ENCODE measurements around the gene RAET1G.
"Not testable (repeated sequence)": the region's sequence is repeated elsewhere in the genome, so short reads cannot be mapped to it uniquely, and the experiment has no call there.

RAET1G gene

DNA sequence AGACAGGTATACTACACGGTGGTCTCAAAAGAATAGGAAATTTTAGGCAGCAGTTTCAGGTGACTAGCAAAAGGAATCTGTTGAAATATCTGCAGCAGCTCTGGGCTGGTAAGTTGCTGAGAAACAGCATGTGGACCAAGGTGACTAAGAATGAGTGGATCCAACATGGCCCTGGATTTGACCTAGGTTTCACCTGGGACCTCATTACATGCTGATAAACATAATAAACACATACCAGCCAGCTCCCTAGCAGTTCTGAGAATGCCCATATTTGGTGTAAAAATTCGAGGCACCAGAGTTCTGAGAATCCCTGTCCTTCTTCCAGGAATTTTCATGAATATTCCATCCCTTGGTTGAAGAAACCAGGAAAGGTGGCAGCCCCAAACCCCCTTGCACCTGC is 30.5 kb upstream of the RAET1G start:
- DNase-seq = not testable (repeated sequence)

DNA sequence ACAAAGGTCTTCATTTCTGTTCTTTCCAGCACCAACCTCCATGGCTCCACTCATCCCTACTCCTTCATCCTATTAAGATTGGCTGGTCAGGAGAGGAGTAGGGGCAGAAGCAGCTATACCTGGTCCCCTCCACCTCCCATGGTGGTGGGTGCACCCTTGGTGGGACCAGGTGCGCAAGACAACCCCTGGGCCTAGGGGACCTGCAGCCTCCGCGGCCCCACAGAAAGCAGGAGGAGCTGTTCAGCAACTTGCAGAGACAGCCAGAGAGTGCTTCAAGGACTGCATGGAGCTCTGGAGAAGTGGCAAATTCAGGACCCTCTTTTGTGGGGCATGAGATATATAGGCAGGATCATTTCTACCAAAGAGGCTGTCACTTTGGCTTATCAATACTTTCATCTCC is 28.7 kb upstream of the RAET1G start:
- DNase-seq = no peak

DNA sequence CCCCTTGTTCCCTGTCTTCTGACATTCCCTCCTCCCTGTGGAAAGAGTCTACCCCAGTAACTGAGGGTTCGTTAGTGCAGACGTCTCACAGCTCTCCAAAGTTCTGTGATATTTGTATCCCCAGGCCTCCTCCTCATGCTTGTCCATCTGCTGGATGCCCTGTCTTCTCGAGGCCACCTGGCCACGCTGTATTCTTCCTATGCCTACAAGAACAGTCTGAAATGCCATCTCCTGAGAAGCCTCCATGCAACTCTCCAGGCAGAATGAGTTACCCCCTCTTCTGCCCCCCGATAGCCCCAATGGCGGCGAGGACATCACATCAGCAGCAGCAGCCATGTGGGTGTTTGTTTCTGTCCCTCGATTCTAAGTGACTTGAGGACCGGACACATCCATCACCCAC is 28.2 kb upstream of the RAET1G start:
- no peak for DNase-seq

DNA sequence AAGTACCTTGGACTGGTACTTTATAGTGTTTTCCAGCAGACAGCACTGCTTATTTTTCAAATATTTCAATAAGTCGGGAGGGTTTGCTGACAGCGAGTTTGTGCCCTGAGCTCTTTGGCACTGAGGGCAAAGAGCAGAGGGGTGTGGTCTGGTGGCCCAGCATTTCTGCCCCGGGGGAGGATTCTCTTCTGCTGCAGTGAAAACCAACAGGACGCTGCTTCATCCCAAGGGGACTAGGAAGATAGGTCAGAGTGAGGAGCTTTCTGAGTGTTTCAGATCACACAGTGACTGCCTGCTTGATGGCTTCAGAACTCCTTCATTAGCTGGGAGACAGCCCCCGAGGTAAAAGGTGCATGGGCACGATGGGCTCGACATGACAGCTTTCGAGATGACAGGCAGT is 27.5 kb upstream of the RAET1G start:
- no peak for DNase-seq

DNA sequence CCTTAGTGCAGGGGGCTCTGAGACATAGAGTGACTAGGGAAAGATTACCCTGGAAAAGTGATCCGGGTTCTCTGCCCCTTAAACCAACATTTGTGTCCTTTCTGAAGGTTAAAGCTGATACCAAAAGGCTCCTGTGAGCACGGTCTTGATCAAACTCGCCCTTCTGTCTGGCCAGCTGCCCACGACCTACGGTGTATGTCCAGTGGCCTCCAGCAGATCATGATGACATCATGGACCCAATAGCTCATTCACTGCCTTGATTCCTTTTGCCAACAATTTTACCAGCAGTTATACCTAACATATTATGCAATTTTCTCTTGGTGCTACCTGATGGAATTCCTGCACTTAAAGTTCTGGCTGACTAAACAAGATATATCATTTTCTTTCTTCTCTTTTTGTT is 25.7 kb upstream of the RAET1G start:
- no peak for DNase-seq

DNA sequence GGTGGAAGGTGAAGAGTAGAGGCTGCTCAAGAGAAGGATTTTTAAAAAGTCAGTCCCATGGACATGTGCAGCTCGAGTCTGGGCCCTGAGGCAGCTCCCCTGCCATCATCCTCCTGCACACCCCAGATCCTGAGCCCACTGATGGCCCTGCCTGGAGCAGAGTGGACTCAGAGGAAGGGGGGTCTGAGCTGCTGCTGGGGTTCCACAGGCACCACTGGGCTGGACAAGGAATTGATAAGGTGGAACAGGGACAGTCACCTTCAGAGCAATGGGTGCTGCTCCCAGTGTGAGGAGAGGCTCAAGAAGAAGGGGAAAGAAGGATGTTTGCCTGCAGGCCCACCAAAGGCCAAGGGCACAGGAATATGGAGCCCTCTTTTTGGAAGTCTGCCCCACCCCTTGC is 25.1 kb upstream of the RAET1G start:
- no peak for DNase-seq

DNA sequence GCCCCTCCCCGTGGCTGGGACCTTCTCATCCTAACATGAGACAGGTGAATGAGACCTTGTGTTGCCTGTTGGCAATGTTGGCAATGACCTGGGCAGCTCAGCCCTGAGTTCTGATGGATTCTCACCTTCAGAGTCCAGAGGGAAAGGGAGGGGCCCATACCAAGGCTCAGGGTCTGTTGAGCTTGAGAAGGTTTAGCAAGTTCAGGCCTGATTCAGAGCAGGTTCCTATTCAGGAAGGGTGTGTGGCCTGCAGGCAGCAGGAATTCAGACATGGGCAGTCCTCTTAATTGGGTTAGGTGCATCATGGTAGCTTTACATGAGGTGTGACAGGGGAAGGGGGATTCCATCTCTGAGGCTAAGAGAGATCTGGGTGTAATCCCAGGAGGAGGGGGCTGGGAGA is 24.6 kb upstream of the RAET1G start:
- not testable (repeated sequence) for DNase-seq

DNA sequence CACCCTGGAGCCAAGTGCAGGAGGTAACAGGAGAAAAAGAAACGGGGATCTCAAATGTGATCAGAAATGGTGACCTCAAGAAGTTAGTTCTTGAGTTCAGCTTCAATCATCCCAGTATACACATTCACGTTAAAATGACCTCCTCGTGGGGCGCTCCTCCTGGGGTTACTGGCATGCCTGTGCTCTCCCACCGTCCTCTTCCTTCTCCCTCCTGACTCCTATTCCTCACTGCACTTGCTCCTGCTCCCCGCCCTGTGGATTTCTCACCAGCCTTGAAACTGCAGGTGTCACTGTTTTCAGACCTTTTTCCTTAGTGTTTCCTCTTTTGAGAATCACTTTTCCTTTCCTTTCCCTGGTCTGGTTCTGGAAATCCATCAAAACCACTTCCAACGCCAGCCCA is 23.7 kb upstream of the RAET1G start:
- DNase-seq = not testable (repeated sequence)

DNA sequence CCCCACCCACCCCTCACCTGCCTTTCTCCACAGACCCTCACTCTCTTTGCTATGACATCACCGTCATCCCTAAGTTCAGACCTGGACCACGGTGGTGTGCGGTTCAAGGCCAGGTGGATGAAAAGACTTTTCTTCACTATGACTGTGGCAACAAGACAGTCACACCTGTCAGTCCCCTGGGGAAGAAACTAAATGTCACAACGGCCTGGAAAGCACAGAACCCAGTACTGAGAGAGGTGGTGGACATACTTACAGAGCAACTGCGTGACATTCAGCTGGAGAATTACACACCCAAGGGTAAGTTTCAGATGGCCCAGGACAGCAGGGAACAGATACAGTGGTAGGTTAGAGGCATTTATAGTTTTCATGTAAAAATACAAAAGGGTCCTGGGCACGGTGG is 22.4 kb upstream of the RAET1G start:
- not testable (repeated sequence) for DNase-seq

DNA sequence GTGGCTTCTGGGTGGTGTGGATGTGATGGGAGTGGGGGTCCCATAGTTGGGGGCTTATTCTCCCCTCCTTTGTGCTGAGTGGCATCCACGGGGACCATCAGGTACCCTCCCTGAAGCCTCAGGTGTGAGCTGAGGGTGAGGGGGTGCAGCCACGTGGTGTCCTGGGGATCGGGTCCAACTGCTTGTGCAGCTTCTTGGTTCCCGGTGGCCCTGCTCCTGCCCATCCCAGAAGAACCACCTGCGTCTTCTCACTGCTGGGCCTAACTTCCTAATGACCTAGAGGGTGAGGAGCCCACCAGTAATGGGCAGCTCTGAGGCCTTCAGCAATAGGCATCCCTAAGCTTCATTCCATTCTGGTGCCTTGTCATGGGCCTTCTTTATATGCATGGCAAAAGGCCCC is 20.4 kb upstream of the RAET1G start:
- DNase-seq = not testable (repeated sequence)

DNA sequence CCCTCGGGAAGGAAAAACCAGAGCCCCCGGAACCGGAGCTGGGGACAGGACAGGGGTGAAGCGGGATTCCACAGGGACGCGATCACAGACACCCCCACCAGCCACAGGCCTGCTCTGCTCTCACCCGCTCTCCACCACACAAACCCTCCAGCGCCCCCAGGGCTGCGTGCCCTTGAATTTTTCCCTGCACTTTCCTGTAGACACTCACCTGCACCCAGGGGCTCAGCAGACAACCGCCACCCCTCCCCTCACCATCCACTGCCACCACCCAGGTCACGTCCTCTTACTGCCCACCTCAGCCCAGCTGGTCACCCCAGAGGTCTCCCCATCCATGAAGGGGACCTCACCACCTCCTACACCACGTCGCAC is 19.5 kb upstream of the RAET1G start:
- peak in 1 of 2 experiments; percentile 58 for DNase-seq

DNA sequence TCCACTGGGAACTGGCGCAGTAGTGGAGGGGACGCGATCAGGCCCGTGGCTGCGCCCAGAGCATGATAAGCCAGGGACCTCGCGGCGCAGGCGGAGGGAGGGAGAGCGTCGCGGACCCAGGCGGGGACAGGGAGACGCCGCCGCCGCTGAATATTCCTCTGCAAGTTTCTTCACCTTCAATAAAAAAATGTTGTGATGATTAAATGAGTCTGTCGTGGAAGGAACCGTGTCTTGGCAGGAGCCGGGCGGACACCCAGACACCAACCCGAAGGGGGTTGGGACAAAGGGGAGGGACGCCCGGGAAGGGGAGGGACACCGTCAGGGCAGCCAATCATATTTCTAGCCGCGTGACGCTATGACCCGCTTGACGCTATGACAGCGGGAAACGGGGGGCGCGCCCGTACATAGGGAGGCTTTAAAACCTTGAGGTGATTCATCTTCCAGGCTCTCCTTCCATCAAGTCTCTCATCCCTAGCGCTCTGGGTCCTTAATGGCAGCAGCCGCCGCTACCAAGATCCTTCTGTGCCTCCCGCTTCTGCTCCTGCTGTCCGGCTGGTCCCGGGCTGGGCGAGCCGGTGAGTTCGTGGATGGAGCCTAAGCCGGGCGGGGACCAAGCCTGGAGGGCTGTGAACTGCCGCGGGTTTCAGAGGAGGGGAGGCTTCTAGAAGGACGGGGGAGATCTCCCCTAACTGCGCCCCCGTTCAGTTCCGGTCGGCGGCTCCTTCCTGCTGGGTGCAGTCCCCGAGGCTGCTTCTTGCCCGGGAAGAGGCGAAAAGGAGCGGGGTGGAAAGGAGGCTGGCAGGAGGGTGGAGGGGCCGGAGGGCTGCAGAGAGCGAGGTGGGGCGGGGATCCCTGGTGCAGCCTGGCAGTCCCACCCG is 18.9 kb upstream of the RAET1G start, which contains the start of gene ULBP2:
ULBP2 (plus strand) TSS at position 432 of the 878 bp plus-strand sequence; CDS start at position 491, 59 bp downstream.
- DNase-seq = peak; percentile 89

DNA sequence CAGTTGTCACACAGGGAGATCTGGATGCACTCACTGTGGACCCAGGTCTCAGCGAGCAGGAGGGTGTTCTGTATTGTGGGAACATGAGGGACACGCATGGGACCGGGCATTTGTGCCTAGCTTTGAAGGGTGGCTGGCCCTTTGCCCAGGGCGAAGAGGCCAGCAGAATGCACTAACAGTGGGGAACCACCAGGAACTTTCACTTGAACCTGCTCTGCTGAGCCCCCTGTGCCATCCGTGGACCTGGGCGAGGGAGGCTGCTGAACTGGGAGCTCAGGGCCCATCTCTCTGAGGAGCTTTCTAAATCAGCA is 17.7 kb upstream of the RAET1G start:
- no peak for DNase-seq

DNA sequence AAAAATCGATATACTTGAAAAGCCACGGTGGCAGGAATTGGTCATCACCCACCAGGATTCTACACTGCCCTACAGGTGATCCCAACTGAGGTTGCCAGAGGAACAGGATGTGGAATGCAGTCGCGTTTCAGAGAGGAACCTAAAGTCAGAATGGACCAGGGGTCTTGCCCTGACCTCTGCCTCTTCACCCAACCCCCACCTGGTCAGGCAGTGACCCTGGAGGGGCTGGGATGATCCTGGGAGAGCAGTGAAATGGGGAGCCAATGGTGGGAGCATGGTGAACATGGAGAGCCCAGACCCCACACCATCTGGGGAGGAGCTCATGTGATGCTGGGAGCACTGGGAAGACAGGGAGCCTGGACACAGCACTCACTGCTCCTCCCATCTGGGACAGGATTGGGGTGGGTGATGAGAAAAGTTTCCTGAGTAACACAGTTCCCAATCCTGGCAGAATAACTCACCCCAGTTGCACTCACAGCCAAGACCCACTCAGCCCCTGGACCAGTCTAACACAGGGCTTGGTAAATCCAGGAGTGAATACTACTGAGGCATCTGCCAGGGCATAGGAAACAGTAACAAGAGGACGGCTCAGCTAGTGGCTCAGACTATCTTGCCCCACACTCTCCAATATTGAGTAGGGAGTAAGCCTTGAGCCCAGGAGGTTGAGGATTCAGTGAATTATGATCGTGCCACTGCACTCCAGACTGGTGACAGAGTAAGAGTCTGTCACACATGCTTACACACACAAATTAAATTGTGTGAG is 17.2 kb upstream of the RAET1G start:
- DNase-seq = peak in 1 of 2 experiments; percentile 18

DNA sequence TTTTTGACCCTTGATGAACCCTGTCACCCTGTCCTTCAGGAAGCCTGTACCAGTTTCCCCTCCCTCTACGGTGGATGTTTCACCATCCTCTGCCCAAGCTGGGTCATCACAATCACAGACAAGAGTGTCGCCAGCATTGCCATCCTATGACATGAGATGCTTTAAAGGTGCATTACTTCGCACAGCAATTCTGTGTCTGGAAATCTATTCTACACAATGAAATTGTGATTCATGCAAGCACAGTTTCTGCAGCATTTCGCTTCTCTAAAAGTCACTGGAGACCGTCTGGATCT is 16.4 kb upstream of the RAET1G start:
- no peak for DNase-seq

DNA sequence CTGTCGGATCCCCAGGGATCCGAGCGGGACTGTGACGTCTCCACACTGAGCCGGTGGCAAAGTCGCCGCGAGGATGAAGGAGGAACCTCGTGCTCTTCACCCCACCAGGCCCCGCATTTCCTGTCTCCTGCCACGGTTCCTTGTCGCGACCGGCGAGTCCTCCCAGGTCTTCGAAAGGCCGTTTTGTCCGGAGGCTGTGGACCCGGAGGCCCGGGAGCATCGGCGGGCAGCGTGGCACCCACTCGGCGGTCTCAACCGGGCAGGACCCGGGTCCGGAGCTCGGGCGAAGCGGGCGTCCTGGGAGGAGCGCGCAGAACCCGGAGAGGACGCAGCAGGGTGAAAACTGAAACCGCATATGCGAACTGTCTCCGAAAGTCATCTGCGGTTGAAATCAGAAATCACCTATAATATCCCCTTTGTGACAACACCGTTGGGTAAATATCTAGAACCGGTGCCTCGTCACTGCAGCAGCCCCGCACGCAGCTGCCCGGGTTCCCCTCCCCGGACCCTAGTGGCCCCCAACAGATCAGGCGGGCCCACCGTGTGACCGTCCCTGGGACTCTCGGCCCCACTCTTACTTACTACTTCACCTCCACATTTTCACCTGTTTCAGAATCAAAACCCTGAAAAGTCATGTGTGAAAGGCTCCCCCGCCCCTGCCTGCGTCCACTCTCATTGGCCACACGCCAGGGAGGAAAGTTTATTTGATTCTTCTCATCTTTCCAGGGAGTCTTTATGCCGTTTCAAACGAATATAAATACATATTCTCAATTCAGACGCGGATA is 15.8 kb upstream of the RAET1G start:
- DNase-seq = peak in 1 of 2 experiments; percentile 34

DNA sequence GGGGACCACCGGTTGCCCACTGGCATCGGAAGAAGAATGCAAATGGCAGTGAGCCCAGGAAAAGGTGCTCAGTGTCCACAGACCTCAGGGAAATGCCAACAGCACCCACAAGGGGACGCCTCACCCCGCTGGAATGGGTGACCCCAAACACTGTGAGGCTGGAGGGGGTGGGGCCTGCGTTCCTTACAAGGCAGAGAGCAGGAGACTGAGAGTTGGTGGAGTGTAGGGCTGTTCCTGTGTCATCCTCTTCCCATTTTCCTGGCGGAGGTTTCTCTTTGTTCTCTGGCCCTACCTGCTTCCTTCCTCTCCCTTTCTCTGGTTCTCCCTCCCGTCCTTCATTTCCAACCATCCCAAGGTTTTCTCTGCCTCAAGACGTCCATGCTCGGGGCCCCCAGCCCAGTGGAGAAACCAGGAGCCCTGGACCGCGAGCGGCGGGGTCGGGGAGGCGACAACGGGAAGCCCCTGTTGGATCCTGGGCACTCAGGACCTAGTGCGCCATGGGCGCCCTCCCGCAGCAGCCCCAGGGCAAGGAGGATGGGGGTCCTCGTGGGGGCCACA is 15.2 kb upstream of the RAET1G start:
- not testable (repeated sequence) for DNase-seq

DNA sequence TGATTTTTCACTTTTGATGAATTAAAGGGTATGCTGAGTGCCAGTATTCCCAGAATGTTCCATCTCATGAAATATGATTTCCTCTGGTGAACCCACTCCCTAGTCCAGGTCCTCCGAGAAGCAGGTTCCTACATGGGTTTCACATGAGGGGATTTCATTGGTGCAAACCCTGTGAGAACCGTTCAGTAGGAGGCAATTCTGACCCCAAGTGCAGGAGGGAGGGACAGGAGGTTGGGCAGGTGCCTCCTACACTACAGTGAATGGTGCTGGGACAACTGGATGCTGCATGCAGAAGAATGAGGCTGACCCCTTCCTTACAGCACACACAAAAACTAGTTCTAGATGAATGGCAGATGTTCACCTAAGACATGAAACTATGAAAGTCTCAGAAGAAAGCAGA is 13.8 kb upstream of the RAET1G start:
- no peak for DNase-seq

DNA sequence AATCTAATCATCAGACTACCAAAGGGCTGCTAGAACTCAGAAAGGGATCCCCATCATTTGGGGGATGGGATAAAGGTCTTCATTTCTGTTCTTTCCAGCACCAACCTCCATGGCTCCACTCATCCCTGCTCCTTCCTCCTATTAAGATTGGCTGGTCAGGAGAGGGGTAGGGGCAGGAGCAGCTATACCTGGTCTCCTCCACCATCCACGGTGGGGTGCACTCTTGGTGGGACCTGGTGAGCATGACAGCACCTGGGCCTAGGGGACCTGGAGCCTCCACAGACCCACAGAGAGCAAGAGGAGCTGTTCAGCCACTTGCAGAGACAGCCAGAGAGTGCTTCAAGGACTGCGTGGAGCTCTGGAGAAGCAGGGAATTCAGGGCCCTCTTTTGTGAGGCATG is 12.7 kb upstream of the RAET1G start:
- DNase-seq = no peak

DNA sequence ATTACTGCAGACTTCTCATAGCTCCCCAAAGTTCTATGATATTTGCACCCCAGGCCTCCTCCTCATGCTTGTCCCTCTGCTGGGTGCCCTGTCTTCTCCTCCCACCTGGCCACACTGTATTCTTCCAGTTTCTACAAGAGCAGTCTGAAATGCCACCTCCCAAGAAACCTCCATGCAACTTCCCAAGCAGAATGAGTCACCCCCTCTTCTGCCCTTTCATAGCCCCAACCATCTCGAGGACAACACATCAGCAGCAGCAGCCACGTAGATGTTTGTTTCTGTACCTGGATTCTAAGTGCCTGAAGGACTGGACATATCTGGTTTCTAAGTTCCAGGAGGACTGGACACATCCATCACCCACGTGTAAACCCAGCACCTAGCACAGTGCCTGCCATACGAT is 12.3 kb upstream of the RAET1G start:
- DNase-seq = no peak

DNA sequence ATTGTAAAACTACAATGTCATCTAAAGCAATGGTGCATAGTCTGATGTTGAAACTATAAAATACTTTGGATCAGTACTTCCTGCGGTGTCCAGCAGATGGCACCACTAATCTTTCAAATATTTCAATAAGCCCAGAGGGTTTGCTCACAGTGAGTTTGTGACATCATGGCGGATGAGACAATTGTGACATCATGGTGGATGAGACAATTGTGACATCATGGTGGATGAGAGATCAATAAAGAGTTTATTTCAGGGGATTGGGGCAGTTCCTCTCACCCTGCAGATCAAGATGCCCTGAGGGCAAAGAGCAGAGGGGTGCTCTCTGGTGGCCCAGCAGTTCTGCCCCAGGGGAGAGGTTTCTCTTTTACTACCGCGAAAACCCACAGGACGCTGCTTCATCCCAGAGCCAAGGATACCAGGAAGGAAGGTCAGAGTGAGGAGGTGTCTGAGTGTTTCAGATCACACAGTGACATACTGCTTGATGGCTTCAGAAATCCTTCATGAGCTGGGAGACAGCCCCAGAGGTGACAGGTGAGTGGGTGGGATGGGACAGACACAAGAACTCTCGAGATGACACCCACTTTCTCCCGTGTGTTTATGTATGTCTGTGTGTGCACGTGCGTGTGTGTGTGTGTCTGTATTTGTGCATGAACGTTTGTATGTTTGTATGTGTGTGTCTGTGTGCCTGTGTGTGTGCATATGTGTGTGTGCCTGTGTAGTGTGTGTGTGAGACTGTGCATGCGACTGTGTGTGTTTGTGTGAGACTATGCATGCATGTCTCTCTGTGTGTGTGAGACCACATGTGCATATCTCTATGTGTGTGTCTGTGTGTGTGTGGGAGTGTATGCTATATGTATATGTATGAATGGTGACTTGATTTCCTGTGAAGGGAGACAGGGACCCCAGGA is 11.6 kb upstream of the RAET1G start:
- peak; percentile 40 to 75 for DNase-seq

DNA sequence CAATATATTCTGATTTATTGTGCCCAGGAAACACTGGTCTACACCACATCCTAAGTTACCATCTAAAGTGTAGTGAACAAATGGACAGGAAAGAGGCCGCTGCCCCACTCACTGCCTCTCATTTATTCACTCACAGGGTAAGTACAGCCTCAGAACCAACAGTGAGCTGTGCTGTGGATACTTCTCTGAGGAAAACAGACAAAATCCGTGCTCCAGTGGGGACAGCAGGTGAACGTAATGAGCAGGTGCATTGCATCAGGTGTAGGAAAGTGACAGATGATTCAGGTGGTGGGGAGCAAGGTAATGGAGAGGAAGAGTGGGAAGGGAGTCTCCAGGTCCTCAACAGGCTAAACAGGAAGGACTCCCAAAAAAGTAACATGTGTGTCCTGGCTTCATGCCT is 10.5 kb upstream of the RAET1G start:
- no peak for DNase-seq
